HepG2 (cell line): ENCODE data around the gene PLD1.

Experiments used
- ELF1 ChIP-seq: sonication (generic); formaldehyde crosslinking; IDR thresholded peaks from 2 replicates; pipeline ENCODE4 v1.4.0; 2020; ENCODE audit warnings: missing genetic modification reagents
- IRX3 ChIP-seq: sonication (generic); formaldehyde crosslinking; IDR thresholded peaks from 2 replicates; pipeline ENCODE4 v1.8.1; 2023; ENCODE audit warnings: mild to moderate bottlenecking, low read depth, missing genetic modification reagents, borderline replicate concordance
- POLR2A ChIP-seq, 2 experiments: IDR thresholded peaks; 2 replicates each; pipeline ENCODE4 v1.6.1; 2011; ENCODE audit warnings: low read depth in 2 of 2, low read length in 2 of 2, mild to moderate bottlenecking in 1 of 2, moderate library complexity in 1 of 2; ENCODE audit not compliant: insufficient read depth in 1 of 2
- SMAD3 ChIP-seq: sonication (generic); formaldehyde crosslinking; IDR thresholded peaks from 2 replicates; pipeline ENCODE4 v1.4.0; 2020; ENCODE audit warnings: missing genetic modification reagents
- YY1 ChIP-seq: IDR thresholded peaks from 2 replicates; pipeline ENCODE4 v1.6.1; 2011; ENCODE audit warnings: low read length, low read depth, moderate library complexity, mild to moderate bottlenecking; ENCODE audit not compliant: insufficient read depth, insufficient replicate concordance
- ZFYVE20 ChIP-seq: sonication (generic); formaldehyde crosslinking; IDR thresholded peaks from 2 replicates; pipeline ENCODE4 v1.8.0; 2023; ENCODE audit warnings: low read depth, mild to moderate bottlenecking, moderate library complexity, missing genetic modification reagents, borderline replicate concordance
- TF ChIP-seq, protein P1 (sequence below): IDR thresholded peaks from 2 replicates; pipeline ENCODE4 v1.6.1; 2016
- TF ChIP-seq, protein P2 (sequence below): sonication (generic); formaldehyde crosslinking; IDR thresholded peaks from 2 replicates; pipeline ENCODE4 v1.5.0; 2020; ENCODE audit warnings: mild to moderate bottlenecking, missing genetic modification reagents, moderate library complexity

DNA sequence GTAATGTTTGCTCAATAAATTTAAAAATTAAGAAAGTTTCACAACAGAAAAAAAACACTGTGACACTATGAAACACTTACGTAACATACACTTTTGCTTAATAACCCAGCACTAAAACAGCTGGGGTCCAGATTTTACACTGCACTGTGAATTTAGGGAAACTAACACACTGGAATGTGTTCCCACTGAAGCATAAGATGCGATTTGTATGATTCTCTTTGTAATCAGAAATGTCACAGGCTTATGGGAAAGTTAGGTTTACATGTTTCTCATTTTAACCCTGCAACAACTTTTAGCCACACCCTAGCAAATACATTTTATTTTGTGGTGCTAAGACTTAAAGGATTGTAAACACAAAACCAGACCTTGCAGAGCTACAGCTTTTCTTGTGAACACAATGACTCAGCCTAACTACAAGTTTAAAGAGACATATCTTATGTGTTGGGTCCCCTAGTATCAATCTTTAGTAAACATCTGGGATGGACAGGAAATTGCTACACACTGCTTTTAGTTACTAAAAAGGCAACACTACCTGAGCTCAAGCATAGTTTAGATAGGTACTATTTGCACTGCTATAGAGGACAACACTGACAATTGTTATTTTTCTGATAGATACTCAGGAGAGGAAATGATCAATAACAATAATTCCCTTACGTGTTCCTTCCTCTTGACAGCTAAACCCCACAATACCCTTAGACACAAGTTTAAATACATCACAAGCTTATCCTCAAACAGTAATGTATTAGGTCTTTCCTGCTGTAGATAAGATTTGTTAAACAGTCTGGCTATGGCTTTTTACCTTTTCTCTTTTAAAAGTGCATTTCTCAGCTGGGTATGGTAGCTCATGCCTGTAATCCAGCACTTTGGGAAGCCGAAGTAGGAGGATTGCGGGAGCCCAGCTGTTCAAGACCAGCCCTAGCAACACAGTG, 3.8 kb downstream of the PLD1 start:
- TF ChIP-seq SMAD3 = peak; percentile 81
- TF ChIP-seq, protein P1, sequence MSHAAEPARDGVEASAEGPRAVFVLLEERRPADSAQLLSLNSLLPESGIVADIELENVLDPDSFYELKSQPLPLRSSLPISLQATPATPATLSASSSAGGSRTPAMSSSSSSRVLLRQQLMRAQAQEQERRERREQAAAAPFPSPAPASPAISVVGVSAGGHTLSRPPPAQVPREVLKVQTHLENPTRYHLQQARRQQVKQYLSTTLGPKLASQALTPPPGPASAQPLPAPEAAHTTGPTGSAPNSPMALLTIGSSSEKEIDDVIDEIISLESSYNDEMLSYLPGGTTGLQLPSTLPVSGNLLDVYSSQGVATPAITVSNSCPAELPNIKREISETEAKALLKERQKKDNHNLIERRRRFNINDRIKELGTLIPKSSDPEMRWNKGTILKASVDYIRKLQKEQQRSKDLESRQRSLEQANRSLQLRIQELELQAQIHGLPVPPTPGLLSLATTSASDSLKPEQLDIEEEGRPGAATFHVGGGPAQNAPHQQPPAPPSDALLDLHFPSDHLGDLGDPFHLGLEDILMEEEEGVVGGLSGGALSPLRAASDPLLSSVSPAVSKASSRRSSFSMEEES = peak; percentile 47; the same call in 1 of the 2 replicates
- TF ChIP-seq ELF1 = no peak
- no peak for TF ChIP-seq ZFYVE20 (CRISPR knock-in tag)
- no peak; a peak in 1 of 4 replicates for TF ChIP-seq POLR2A (IDR thresholded peaks at IDR 0.05; ENCODE audit: insufficient read depth in 1 of 2, low read depth in 2 of 2, low read length in 2 of 2)
- TF ChIP-seq YY1 = peak; percentile 62
- TF ChIP-seq IRX3 (CRISPR knock-in tag) = no peak
- TF ChIP-seq, protein P2, sequence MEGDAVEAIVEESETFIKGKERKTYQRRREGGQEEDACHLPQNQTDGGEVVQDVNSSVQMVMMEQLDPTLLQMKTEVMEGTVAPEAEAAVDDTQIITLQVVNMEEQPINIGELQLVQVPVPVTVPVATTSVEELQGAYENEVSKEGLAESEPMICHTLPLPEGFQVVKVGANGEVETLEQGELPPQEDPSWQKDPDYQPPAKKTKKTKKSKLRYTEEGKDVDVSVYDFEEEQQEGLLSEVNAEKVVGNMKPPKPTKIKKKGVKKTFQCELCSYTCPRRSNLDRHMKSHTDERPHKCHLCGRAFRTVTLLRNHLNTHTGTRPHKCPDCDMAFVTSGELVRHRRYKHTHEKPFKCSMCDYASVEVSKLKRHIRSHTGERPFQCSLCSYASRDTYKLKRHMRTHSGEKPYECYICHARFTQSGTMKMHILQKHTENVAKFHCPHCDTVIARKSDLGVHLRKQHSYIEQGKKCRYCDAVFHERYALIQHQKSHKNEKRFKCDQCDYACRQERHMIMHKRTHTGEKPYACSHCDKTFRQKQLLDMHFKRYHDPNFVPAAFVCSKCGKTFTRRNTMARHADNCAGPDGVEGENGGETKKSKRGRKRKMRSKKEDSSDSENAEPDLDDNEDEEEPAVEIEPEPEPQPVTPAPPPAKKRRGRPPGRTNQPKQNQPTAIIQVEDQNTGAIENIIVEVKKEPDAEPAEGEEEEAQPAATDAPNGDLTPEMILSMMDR (CRISPR knock-in tag) = no peak
